ENCODE measurements around the gene PLPP3.

DNA sequence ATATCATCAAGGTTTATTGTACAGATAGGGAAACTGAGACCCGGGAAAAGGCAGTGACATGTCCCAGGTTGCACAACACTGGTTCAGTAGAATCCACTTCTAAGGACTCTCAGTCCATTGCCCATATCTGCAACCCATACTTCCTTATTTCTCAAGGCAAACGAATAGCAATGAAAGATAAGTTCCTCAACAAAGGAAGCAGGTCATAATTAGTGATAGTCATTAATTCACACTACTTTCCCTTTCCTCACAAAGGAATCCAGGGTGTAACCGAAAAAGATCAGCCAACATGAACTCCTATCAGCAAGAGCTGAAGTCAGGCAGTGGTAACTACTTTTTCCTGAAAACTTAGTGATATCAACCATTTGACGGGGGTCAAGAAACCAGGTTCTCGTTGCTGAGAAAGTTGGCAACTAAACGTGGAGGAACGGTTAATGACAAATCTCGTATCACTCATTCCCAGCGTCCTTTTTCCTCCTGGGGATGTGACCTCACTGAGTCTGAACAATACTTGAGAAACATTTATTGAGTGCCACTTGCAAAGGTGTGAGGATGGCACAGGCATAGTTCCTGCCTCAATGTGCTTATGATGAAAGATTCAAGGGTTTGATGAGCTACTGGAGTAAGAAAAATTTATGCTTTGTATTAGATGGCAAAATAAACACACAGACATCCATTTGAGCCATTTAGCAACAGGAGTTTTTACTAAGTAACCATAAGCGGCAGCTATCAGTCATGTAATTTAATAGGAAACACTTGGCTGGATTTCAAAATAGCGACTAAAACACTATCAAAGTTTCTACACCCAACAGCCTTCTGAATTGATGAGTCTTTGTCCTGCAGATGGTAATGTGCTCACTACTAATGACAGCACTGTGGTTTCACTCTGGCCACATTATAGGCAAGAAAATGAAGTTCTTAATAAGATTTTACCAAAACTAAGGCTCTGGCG, 82.3 kb downstream of the PLPP3 start:
- TF ChIP-seq TAF7 (optimal IDR thresholded peaks at IDR 0.05; ENCODE audit: borderline replicate concordance, low read depth, low read length) (no peak), MAX (IDR thresholded peaks at IDR 0.05) (no peak), RAD21 (IDR thresholded peaks at IDR 0.05 in 1 of 2, conservative IDR thresholded peaks at IDR 0.05 in 1 of 2; ENCODE audit: low read depth in 2 of 2, low read length in 2 of 2) (no peak)
- TF ChIP-seq, protein P1, sequence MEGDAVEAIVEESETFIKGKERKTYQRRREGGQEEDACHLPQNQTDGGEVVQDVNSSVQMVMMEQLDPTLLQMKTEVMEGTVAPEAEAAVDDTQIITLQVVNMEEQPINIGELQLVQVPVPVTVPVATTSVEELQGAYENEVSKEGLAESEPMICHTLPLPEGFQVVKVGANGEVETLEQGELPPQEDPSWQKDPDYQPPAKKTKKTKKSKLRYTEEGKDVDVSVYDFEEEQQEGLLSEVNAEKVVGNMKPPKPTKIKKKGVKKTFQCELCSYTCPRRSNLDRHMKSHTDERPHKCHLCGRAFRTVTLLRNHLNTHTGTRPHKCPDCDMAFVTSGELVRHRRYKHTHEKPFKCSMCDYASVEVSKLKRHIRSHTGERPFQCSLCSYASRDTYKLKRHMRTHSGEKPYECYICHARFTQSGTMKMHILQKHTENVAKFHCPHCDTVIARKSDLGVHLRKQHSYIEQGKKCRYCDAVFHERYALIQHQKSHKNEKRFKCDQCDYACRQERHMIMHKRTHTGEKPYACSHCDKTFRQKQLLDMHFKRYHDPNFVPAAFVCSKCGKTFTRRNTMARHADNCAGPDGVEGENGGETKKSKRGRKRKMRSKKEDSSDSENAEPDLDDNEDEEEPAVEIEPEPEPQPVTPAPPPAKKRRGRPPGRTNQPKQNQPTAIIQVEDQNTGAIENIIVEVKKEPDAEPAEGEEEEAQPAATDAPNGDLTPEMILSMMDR (IDR thresholded peaks at IDR 0.05; ENCODE audit: control extremely low read depth in 1 of 3, insufficient read depth in 1 of 3, low read depth in 1 of 3, low read length in 3 of 3) = no peak

Data from H1 (cell line).